ENCODE data around the gene ST14. TPM values are rescaled to one million over a fixed set of nuclear protein-coding genes. Genes with fewer than 3 reads are reported as not detected.
A peak's percentile ranks its signal among the peaks of the same experiment; 100 is the strongest.

ST14 gene
- total RNA-seq, 1 experiment from 2014 or later, result not detected

DNA sequence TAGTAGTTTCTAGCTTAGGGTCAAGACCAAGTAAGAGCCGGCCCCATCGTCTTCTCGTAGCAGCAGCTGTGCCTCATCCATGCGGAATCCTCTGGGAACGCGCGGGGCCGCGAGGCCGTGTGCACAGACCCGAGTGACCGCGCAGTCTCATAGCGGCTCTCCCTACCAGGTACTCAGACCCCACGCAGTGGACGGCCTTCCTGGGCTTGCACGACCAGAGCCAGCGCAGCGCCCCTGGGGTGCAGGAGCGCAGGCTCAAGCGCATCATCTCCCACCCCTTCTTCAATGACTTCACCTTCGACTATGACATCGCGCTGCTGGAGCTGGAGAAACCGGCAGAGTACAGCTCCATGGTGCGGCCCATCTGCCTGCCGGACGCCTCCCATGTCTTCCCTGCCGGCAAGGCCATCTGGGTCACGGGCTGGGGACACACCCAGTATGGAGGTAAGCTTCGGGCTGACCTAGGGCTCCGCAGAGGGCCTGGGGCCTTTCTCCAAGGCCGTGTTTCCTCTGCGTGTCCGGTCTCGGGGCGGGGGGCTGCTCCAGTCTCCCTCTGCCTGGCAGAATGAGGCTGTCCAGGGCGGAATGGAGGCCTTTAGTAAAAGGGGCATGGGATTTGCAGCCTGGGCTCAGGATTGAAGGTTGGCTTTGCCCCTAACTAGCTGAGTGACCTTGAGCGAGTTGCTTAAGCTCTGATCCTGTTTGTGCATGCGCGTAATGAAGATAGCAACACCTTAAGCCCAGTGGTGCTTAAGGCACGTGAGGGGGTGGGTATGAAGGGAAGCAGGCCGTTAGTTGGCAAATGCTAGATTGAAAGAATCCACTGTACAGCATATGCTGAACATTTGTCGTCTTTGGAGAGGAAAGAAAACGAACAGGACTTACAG, 48.9 kb downstream of the ST14 start:
- no peak for DNase-seq (ENCODE audit: low read depth)

DNA sequence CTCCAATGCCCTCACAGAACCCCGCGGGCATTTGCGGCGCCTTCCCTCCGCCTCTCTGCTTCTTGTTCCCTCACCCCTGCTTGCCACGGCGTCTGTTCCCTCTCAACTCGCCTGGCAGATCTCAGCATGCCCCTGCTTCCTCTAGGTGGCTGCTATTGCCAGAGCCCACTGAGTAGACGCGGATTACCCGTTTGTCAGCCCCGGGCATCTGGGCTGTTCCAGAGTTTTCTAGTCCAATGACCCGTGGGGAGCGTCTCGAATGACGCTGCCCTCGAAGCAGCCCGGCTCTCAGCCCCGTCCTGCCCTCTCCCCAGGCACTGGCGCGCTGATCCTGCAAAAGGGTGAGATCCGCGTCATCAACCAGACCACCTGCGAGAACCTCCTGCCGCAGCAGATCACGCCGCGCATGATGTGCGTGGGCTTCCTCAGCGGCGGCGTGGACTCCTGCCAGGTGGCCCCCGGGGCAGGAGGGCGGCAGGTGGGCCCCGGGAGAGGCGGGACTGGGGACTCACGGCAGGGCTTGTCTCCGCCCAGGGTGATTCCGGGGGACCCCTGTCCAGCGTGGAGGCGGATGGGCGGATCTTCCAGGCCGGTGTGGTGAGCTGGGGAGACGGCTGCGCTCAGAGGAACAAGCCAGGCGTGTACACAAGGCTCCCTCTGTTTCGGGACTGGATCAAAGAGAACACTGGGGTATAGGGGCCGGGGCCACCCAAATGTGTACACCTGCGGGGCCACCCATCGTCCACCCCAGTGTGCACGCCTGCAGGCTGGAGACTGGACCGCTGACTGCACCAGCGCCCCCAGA, 49.7 kb downstream of the ST14 start:
- no peak for DNase-seq (ENCODE audit: low read depth)

DNA sequence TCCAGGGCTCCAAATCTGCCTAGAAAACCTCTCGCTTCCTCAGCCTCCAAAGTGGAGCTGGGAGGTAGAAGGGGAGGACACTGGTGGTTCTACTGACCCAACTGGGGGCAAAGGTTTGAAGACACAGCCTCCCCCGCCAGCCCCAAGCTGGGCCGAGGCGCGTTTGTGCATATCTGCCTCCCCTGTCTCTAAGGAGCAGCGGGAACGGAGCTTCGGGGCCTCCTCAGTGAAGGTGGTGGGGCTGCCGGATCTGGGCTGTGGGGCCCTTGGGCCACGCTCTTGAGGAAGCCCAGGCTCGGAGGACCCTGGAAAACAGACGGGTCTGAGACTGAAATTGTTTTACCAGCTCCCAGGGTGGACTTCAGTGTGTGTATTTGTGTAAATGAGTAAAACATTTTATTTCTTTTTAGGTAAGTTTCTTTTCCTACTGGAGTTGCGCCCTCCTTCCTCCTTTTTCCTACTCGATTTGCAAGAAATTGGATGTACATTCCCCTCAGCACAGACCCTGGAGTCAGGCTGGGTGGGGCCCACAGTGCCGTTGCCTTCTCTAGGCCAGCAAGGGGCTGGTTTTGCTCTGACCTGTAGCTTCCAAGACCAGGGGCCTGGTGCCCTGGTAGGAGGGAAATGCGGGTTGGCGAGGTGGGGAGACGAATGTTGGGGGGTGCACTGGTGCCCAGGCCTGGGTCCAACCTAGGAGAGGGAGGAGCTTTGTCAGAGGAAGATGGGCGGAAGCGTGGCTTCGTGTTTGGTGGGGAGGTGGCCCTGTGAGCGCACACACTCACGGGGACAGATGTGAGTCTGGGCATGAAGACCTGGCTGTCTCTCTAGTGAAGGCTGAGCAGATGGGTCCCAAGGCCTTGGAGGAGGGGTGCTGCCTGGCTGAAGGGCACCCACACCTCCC, 50.6 kb downstream of the ST14 start:
- DNase-seq (ENCODE audit: low read depth), result no peak

DNA sequence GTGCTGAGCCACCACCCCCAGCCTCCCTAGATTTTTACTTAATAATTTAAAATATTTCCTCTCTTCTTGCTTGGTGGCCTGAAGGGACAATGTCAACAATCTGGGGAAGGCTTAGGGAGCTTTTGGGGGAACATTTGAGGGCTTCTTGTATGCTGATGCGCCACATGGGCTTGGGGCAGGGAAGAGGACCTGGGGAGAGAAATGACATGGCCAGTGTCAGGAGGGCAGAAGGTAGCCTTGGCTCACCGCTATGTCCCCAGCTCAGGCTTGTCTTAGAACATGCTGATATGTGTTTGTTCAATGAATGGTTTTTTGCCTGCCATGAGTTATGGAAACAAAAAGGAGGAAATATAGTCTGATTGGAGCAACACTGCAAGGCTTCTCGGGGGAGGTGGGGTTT, 51.6 kb downstream of the ST14 start:
- no peak for DNase-seq (ENCODE audit: low read depth)

DNA sequence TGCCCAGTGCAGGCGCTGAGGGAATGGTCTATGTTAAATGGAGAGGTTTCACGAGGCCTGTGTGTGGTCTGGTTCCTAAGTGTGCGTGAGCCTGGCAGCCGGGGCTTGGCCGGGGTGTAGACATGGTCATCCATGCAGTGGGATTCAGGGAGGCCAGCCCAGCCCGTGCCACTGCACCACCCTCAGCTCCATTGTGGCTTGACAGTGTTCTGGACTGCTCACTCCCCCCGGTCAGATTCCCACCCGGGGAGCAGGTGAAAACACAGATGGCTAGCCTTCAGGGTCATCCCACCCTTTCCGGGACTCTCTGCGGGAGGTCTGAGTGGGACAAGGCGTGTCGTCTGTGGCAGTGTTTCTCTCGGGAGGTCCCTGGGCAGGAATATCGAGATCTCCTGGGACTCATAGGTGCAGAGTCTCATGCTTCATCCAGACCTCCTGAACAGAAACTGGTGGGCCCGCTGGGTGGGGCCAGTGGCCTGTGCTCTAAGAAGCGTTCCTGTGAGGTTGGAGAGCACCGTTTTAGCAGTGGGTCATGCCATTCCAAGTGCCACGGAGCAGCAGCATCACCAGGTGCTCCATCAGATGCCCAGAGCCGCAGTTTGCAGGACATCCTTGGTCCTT, 52.3 kb downstream of the ST14 start:
- no peak for DNase-seq (ENCODE audit: low read depth)

DNA sequence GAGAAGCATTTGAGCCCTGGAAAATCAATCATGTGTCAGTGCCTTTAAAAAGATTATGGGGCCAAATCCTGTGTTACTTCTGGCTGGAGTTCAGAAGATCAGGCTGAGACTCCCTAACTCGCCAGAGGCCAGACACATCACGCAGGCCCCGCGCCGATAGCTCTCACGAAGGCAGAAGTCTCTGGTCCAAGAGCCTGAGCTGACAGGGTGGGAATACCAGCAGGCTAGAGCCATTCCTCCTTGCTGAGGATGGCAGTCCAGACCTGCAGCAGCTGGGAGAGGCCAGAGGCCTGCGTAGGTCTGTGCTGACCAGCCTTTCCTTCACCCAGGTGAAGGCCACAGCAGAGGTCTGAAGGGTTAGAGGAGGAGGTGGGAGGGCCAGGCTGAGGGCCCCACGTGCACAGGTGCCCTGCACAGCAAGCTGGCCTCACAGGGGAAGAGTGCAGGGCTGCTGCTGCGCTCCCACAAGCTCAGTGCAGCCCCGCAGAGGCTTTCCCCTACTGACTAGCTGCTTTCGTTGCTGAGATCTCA, 52.9 kb downstream of the ST14 start:
- no peak for DNase-seq (ENCODE audit: low read depth)

DNA sequence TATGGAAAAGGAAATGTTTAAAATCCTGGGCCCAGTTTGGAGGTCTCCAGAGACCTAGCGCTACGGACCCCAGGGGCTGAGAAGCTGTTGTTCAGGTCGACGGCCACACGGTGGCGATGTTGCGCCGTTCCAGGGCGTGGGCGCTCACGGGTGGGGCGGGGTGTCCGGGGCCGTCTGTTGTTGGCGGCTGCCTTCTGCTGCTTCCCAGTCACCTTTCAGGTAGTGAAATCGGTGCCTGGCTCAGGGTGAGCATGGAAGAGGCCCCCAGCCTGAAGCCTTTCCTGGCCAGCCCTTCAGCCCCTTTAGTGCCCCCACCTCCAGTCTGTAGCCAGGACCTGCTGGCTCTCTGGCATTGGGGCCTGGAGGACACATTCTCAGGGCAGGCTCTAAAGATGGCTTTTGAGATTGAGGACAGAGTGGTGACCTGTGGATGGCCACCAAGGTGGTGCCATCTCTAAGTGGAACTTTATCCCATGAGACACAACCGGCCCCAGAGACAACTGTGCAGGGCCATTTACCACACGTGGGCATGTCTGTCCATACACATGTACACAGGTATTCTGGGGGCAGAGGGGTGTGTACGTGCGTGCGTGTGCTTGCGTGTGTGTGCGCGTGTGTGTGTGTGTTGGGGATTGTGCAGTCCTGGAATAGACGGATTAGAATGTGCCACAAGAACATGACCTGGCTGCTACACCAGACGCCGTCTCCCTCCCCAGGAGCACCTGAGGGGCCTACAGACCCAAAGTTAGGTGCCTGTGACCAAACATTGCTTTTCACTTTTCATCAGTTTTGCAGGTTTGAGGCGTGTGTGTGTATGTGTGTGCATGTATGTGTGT, 53.8 kb downstream of the ST14 start:
- peak; percentile 8 for DNase-seq (ENCODE audit: low read depth)

DNA sequence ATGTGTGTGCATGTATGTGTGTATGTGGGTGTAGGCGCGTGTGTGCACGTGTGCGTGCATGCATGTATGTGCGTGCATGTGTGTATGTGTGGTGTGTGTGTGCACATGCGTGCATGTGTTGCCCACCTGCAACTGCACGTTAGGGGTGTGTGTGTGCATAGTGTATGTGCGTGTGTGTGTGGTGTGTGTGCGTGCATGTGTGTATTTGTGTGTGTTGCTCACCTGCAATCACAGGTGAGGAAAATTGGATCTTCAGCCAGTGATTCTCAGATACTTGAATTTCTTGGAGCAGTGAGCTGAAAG, 54.3 kb downstream of the ST14 start:
- no peak for DNase-seq (ENCODE audit: low read depth)

DNA sequence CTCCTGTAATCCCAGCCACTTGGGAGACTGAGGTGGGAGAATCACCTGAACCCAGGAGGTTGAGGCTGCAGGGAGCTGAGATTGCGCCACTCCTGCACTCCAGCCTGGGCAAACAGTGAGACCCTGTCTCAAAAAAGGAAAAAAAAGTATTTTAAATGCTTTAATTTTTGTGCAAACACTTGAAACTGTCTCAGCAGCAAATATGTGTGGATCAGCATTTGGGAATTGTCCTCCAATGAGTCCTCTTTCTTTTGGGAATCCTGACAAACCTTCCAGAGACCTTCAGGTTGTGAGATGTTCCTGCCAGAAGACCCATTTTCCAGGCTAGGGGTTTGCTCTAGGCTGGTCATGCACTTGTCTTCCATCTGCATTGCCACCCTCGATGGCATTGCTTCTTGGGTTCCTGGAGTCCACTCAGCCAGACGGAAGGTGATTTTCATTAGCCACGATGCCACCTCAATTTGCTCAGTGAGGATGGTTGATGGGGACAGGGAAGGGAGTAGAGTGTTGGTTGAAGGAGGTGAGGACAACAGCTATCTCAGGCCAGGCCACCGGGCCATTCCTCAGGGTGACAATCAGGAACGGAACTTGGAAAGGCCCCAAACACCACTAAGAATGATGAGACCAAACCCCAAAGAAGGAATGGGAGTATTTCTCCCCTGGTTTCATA, 55.4 kb downstream of the ST14 start:
- no peak for DNase-seq (ENCODE audit: low read depth)

DNA sequence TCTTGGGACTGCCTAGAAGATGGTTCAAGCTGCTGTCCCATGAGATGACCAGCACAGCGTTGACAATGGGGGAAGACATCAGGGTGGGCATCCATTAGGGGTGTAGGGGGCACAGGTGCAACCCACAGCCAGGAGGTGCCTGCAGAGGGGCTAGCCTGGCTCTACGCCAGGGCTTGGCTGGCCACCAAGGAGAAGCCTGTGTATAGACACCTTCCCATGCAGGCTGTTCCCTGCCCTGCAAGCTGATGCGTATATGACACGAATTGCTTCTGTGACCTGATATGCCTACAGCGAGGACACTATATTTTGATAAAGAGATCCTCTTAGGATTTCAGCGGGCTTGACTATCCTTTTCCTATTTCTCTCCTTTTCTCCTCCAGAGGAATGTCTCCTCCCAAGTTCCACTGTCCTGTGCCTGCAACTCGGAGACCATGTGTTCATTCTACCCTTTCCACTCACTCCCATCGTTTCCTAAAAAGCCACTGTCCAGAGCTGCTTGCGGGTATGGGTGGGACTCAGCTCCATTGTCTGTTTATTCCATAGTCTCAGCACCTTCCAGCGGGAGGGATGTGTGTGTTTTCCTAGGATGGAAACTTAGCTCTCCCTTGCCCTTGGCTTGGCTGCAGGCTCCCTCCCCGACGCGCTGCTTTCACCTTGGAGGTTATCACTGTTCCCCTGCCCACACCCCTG, 56.1 kb downstream of the ST14 start:
- DNase-seq (ENCODE audit: low read depth), result no peak

DNA sequence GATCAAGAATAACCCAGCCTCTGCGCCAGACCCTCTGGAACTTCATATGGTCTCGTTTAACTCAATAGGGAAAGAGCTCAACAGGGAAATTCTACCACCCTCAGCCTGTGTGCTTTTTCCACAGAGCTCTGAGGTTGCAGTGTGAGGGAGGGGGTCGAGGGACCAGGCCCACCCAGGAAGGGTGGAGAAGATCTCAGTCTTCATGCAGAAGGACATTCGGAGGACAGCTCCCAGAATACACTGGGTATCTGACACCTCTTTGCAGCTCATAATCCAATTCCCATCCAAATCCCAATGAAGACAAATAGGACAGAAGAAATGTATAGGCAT, 56.6 kb downstream of the ST14 start:
- no peak for DNase-seq (ENCODE audit: low read depth)

DNA sequence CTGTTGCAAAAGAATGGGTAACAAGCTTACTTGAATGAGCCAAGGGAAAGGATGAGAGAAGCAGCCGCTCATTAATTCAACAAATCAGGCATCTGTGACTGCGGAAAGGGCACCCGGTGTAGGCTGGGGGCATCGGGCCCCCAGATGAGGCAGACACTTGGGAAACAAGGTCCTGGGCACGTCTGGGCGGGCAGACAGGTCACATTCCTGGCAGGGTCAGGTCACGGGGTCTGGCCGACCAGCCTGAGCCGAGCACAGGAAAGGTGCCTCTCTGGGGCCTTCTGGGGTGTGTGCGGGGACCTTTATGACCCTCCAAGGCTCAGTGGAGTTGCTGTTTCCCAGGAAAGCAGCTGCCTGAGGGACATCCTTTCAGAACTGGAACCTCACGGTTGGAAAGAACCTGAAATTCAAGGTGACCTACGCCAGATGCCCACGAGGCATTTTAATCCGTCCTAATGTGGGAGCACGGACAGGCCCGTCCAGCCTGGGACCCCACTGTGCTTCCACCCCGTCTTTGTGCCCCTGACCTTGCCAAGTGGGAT, 57.1 kb downstream of the ST14 start:
- no peak for DNase-seq (ENCODE audit: low read depth)

DNA sequence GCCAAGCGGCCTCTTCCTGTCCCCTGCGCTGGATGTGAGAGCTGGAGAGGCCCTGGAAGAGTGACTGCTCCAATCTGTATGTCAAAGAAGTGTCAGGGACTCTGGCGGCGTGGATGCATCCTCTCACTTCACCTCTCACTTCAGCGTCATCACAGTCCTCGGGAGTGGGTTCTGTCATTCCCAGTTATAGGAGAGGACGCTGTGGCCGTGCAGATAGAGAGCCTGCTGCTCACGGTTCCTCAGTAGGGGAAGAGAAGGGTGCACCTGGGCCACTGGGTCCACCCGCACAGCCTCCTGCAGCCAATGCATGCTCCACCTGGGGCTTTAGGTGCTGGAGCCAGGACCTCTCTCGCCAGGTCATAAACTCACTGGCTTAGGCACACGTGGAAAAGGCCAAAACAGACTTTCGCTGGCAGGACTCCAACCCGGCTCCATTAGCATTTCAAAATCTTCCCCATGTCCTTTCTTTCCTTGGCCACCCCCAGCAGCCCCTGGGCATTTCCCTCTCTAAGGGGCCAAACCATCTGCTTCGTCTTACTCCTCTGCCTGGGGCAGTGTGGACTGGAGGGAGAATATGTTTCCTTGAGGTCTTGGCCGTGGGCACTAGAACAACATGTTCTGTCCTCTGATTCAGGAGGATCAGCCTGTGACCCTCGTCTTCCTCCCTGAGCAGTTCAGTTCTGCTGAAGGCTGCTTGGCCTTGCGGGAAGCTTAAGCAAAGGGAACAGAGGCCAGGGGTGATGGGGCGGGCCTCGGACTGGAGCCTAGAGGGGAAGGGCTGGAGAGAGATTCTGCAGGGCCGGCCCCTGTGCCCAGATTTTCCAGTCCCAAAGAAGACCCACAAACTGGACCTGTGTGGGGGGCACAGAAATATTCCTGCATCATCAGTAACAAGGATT, 57.8 kb downstream of the ST14 start:
- no peak for DNase-seq (ENCODE audit: low read depth)

DNA sequence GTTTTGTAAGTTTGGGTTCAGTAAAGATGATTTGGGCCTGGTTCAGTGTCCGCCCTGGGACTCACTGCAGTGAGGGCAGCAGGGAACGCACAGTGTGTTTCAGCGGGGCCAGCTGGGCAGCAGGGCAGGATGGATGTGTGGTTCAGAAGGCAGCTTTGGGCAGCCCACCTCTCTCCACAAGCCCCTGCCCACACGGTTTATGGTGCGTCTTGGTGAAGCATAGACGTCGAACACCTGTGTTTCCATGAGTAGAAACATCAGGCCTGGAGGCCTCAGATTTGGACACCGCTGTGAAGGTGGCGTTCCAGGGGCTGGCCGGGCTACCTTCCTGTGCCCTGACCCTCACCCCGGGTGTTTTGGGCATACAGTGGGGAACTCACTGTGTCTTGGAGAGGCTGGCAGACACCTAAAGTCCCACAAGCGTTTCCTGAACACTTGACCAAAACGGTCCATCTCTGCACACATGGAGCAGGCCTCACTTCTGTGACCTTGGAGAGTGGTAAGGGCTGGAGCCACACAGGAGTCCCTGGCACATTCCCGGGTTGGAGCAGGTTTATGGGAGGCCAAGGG, 59.0 kb downstream of the ST14 start:
- no peak for DNase-seq (ENCODE audit: low read depth)

DNA sequence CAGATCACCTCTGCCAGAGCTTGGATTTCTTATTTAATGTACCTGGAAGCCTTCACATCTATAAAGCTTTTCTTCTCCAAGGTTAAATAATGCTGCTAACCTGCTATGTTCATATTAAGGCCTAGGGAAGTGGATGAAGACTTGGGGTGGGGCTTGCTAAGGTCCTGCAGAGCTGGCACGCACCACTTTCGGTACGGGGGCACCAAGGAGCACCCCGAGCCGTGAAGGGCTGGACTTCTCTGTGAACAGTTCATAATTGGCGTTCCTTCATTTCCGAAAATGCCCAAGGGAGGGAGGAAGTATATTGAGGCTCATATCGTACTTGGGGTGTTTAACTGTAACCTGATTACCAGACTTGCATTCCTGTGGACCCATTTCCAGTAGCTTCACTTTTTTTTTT, 59.6 kb downstream of the ST14 start:
- DNase-seq (ENCODE audit: low read depth), result no peak

DNA sequence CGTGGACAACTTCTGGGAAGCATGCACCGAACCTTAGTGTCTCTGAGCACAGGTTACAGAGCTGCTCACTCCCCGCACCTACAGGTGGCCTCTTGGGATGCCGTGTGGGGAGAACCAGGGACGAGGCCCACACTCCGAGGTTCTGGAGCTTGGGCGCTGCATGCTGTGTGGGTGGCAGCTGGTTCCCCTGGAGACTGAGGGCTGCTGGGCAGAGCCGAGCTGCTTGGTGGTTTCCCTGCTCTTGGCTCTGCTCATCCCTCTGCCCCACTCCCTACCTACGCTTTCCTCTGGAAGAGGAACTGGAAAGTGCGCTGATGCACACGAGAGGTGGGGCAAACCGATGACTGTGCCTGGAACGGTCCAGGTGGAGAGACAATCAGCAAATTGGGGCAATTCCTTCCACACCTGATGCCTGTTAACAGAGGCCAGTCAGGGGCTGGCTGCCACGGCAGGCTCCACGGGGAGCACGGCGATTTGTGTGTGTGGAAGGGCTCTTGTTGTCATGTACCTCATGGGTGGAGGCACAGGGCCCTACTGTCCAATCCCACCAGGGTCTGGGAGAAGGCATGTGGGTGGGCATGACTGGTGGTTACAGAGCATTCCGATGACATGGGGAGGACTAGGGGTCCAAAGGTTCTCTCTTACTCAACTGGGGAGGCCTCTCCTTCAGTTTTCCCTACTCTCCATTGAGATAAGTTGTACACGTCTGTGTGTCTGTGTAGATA, 60.9 kb downstream of the ST14 start:
- DNase-seq (ENCODE audit: low read depth), result no peak
